Measurements from ENCODE around the gene ZBTB34. TPM values are rescaled to one million over a fixed set of nuclear protein-coding genes. Genes with fewer than 3 reads are reported as not detected.

ZBTB34 gene
- total RNA-seq, 2 experiments from 2014 or later: 2.5 to 2.9 TPM

GRCh38 chr9:126847051-126847450 lies 13.4 kb upstream of the ZBTB34 start:
- Mint-ChIP-seq H3K4me3 (no peak overlapping the region), H3K36me3 (ENCODE audit: low read depth) (no peaks in the 10 kb centered on the region), H3K4me1 (ENCODE audit: low read depth) (no peaks in the 10 kb centered on the region), H3K9me3 (no peaks in the 10 kb centered on the region), H3K27me3 (peaks cover 34% of the 10 kb centered on the region), H3K27ac (no peak overlapping the region)
- DNase-seq: no peak
- no peak for ATAC-seq (ENCODE audit: poor library complexity)
- H3K27me3 ChIP-seq (ENCODE audit: control insufficient read depth in 1 of 2, insufficient read depth in 2 of 2, low read length in 2 of 2): peaks cover 4 to 9% of the 10 kb centered on the region in 2 experiments
- H3K9me3 ChIP-seq (ENCODE audit: control insufficient read depth in 1 of 2, insufficient read depth in 1 of 2, low read length in 2 of 2): no peaks in the 10 kb centered on the region
- TF ChIP-seq CTCF (IDR thresholded peaks at IDR 0.05): no peak
- no peak overlapping the region for H3K4me3 ChIP-seq (ENCODE audit: low read length)
- H3K4me1 ChIP-seq (ENCODE audit: insufficient read depth, low read length): no peaks in the 10 kb centered on the region
- no peak overlapping the region for H3K27ac ChIP-seq (ENCODE audit: low read depth in 1 of 2, low read length in 2 of 2)
- POLR2A ChIA-PET: no interaction called here
- intact Hi-C loops (cut with DNase I, micrococcal nuclease): no loop called here
- no peaks in the 10 kb centered on the region for H3K36me3 ChIP-seq (ENCODE audit: insufficient read depth, low read length)
- CTCF ChIA-PET: no interaction called here

- H3K27ac Mint-ChIP-seq: no peak overlapping the region
- H3K27me3 Mint-ChIP-seq: peaks cover 53% of the 10 kb centered on the region
- H3K9me3 Mint-ChIP-seq: no peaks in the 10 kb centered on the region
- no peaks in the 10 kb centered on the region for H3K36me3 ChIP-seq (ENCODE audit: insufficient read depth, low read length)
- ChIA-PET POLR2A (no interaction called here), CTCF (interaction anchor here (1.1 kb wide), 1 partner anchor 10 kb away, joined by 3 read pairs; the partner anchor contains the start of gene ZBTB34)
- H3K9me3 ChIP-seq (ENCODE audit: control insufficient read depth in 1 of 2, insufficient read depth in 1 of 2, low read length in 2 of 2): no peaks in the 10 kb centered on the region
- ATAC-seq (ENCODE audit: poor library complexity): no peak
- no peak overlapping the region for H3K4me3 ChIP-seq (ENCODE audit: low read length)
- no peak overlapping the region for H3K27ac ChIP-seq (ENCODE audit: low read depth in 1 of 2, low read length in 2 of 2)
- intact Hi-C loops (cut with DNase I, micrococcal nuclease): loop anchor here in 1 of 2 experiments (10.0 kb wide), 1 partner anchor 1105 kb away; the partner anchor contains the start of gene PBX3
- no peaks in the 10 kb centered on the region for H3K36me3 Mint-ChIP-seq (ENCODE audit: low read depth)
- no peaks in the 10 kb centered on the region for H3K4me1 Mint-ChIP-seq (ENCODE audit: low read depth)
- TF ChIP-seq CTCF (IDR thresholded peaks at IDR 0.05): no peak
- H3K27me3 ChIP-seq (ENCODE audit: control insufficient read depth in 1 of 2, insufficient read depth in 2 of 2, low read length in 2 of 2): peaks cover 4 to 18% of the 10 kb centered on the region in 2 experiments
- DNase-seq: no peak
- no peak overlapping the region for H3K4me3 Mint-ChIP-seq
- H3K4me1 ChIP-seq (ENCODE audit: insufficient read depth, low read length): no peaks in the 10 kb centered on the region
These were observed 10.7 kb upstream of the ZBTB34 start for GRCh38 chr9:126849591-126850225.

GRCh38 chr9:126851286-126851880 lies 9.1 kb upstream of the ZBTB34 start:
- H3K9me3 ChIP-seq (ENCODE audit: control insufficient read depth in 1 of 2, insufficient read depth in 1 of 2, low read length in 2 of 2): no peaks in the 10 kb centered on the region
- peaks cover 58% of the 10 kb centered on the region for H3K27me3 Mint-ChIP-seq
- intact Hi-C loops (cut with DNase I, micrococcal nuclease): loop anchor here in 1 of 2 experiments (10.0 kb wide), 1 partner anchor 1107 kb away; the partner anchor contains the start of gene PBX3
- H3K36me3 Mint-ChIP-seq (ENCODE audit: low read depth): no peaks in the 10 kb centered on the region
- ChIA-PET POLR2A (no interaction called here), CTCF (no interaction called here)
- peaks cover 4 to 20% of the 10 kb centered on the region in 2 experiments for H3K27me3 ChIP-seq (ENCODE audit: control insufficient read depth in 1 of 2, insufficient read depth in 2 of 2, low read length in 2 of 2)
- no peak overlapping the region for H3K4me3 Mint-ChIP-seq
- no peak overlapping the region for H3K27ac ChIP-seq (ENCODE audit: low read depth in 1 of 2, low read length in 2 of 2)
- TF ChIP-seq CTCF (IDR thresholded peaks at IDR 0.05): no peak
- DNase-seq (no peak), ATAC-seq (ENCODE audit: poor library complexity) (no peak)
- no peaks in the 10 kb centered on the region for H3K4me1 ChIP-seq (ENCODE audit: insufficient read depth, low read length)
- H3K4me3 ChIP-seq (ENCODE audit: low read length): no peak overlapping the region
- no peaks in the 10 kb centered on the region for H3K4me1 Mint-ChIP-seq (ENCODE audit: low read depth)
- H3K36me3 ChIP-seq (ENCODE audit: insufficient read depth, low read length): no peaks in the 10 kb centered on the region
- no peak overlapping the region for H3K27ac Mint-ChIP-seq
- no peaks in the 10 kb centered on the region for H3K9me3 Mint-ChIP-seq

All from CD4-positive, alpha-beta T cell (primary cell).